ENCODE results near the gene GJB2.

The GJB2 gene

GRCh38 chr13:20192836-20193161 lies at the start of gene GJB2:
Gene GJB2, minus strand, starts transcription at chr13:20192938. Its CDS starts 3,357 bp downstream, at chr13:20189581.
- DNase-seq: peak; percentile 8

- no peak for DNase-seq
These were observed 48.9 kb upstream of the GJB2 start for GRCh38 chr13:20241593-20241992.

DNA sequence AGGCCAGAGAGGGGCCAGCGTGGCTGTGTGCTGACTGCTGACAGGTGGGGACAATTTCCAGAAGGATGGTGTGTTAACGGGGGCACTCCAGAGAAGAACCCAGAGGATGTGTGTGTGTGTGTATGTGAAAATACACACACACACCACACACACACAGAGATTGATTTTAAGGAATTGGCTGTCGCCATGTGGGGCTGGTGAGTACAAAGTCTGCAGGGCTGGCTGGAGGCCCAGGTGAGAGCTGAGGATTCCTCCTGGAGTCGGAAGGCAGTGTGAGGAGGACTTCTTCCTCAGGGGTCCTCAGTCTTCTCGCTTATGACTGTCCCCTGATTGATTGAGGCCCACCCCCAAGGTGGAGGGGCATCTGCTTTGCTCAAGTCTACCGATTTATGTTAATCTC lies 47.0 kb upstream of the GJB2 start:
- no peak for DNase-seq

DNA sequence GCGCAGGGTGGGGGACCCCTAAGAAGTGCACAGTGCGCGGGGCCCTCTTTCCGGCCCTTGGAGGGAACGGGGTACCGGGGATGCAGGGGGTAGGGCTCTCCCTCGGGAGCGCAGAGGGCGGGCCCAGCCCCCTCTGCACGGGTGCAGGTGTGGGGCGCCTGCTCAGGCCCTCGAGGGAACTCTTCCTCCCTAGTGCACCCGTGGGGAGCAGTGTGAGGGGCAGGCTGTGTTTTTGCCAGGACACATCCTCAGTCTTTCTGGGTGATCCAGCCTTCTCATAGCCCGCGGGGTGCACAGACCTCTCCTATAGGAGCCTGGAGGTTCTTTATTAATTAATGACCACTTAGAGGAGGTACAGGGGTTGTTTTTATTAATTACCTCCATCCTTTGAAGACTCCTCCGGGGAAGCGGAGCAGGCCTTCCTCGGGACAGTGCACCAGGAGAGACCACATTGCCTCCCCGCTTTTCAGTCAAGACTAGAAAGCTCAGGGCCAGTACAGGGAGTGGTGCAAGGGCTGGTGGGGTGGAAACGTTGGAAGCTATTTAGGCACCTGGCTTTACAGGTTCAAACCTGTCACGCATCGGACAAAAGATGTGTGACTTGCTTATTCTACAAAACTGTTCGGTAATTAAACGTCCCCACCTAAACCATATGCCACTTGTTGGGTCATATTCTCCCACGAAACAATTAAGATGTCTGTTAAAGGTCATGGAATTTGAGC lies 40.0 kb upstream of the GJB2 start:
- no peak for DNase-seq

DNA sequence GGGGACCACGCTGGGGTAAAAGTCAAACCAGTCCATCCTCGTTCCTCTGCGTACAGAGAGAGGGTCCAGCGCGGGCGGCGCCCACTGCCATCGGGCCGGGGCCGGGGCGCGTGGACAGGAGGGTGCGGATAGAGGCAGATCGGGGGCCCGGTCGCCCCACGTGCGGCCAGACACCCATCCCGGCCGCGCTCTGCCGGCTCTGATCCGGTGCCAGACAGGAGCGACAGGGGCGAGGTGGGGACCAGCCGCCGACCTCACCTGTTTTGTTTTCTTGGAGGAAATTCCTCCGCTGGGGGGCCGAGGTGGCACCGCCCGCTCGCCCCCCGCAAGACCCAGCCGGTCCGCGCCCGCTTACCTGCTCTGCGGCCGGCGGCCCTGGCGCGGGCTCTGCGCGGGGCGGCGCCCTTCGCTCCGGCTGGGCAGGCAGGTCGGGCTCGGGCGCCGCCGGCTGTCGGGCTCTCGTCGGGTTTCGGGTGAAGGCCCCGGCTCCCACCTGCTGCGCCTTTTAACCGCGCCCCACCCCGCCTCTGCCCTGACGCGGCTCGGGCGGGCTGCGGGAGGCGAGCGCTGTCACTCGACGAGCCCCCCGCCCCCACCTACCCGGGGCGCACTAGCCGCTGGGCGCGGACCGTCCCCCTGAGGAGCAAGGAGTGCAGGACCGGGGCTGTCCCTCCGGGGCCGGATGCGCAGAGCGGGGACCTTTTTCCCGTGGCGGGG lies 39.3 kb upstream of the GJB2 start, which contains the start of gene GJB6:
Gene GJB6 (minus strand): TSS at position 481 of the 717 bp plus-strand sequence. CDS start 8,839 bp downstream, outside the sequence.
- peak; percentile 16 for DNase-seq

- DNase-seq: no peak
These were observed 38.4 kb upstream of the GJB2 start for GRCh38 chr13:20230913-20231838.

GRCh38 chr13:20227730-20228129 lies 35.0 kb upstream of the GJB2 start:
- DNase-seq: no peak

- DNase-seq: no peak
These were observed 34.5 kb upstream of the GJB2 start for GRCh38 chr13:20227288-20227687.

GRCh38 chr13:20222553-20222952 lies 29.8 kb upstream of the GJB2 start:
- DNase-seq: no peak

DNA sequence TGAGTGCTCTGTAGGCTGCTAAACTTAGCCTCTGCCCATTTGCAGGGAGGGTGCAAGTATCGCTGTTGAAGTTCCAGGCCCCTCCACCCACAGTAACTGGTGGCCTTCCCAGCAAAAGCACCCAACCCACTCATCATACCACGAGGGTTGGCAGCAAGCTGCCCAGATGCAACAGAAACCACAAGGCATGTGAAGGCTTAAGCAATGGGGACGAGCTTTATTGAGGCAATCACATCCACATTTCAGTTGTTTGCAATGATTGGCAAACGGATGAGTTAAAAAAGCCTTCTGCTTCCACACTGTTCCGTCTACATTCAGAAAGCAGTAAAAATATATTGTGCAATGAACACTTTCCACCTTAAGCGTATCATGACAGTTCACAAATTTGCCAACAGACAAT lies 29.0 kb upstream of the GJB2 start:
- no peak for DNase-seq

GRCh38 chr13:20219577-20219976 lies 26.8 kb upstream of the GJB2 start:
- no peak for DNase-seq

DNA sequence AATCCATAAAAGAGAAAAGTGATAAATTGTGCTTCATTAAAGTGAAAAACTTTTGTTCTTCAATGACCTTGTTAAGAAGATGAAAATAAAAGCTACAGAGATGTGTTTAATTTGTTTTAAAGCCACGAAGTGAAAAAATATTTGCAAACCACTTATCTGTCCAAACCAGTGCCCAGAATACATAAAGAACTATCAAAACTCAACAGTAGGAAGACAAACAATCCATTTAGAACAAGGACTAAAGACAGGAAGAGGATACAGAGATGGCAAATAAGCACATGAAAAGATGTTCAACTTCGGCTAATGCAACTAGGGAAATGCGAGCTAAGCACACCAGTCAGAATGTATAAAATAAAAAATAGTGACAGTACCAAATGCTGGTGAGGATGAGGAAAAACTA lies 24.4 kb upstream of the GJB2 start:
- DNase-seq: peak; percentile 39

DNA sequence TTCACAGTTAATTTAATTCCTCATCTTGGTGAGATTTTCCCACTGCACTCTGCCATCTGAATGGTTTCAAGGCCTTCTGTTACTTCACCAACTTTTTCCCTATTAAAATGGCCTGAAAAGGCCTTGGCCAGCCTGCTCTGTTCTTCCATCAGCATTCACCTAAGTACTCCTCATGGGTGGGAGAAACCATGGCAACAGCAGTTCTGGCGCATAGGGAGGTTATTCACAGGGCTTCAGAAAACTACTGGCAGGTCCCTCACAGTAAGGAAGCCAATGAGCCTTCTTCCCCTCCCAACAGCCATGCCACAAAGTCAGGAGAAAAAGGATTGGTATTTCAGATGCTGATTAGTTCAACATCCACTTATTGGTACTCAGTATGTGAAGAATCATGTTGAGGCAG lies 17.2 kb upstream of the GJB2 start:
- no peak for DNase-seq

- no peak for DNase-seq
These were observed 14.0 kb upstream of the GJB2 start for GRCh38 chr13:20206698-20207235.

DNA sequence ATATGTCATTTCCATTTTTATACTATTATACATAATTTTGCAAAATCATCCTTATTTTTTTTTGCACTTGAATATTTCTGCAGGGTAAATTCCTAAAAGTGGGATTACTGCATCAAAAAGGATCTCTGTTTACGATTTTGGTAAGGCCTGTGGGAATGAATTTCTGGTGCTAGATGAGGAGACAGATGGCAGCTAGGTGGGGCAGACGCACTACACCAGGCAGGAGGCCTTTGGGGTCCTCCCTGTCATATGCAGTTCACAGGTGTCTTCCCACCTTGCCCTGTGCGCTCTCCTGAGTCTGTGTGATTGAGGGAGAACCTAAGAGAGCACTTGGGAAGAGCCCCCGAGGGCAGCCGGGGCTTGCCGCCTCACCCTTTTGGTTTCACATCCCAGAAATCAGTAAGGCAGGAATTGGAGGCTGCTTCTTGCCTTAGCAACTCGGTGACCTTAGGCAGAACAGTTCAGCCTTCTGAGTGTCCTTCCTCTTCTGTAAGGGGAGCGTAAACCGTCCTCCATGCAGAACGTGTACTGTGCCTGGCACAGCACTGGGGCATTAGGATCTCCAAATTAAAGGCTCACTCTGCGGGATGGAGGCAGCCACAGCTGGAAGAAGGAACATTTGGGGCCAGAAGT lies 13.4 kb upstream of the GJB2 start:
- no peak for DNase-seq

- no peak for DNase-seq
These were observed 6.0 kb upstream of the GJB2 start for GRCh38 chr13:20198781-20199180.

GRCh38 chr13:20197361-20197834 lies 4.7 kb upstream of the GJB2 start:
- DNase-seq: peak; percentile 43

DNA sequence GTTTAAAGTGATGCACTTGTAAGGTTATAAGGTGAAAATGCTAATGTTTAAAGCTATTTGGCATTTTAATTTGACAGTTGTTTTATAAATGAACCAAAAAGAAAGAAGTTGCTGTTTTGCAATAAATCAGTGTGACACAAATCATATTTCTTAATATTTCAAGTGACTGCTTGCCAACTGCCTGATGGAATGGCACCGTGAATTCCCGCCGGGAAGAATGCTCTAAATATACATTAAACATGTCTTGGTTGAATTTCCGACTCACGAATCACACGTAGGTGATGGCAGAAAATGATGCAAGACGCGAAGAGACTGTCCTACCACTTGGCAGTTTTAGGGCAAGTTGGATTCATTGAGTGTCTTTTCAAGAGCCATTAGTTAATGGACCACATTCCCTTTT lies 3.1 kb upstream of the GJB2 start:
- no peak for DNase-seq

- DNase-seq: no peak
These were observed 1.3 kb upstream of the GJB2 start for GRCh38 chr13:20193907-20194631.

DNA sequence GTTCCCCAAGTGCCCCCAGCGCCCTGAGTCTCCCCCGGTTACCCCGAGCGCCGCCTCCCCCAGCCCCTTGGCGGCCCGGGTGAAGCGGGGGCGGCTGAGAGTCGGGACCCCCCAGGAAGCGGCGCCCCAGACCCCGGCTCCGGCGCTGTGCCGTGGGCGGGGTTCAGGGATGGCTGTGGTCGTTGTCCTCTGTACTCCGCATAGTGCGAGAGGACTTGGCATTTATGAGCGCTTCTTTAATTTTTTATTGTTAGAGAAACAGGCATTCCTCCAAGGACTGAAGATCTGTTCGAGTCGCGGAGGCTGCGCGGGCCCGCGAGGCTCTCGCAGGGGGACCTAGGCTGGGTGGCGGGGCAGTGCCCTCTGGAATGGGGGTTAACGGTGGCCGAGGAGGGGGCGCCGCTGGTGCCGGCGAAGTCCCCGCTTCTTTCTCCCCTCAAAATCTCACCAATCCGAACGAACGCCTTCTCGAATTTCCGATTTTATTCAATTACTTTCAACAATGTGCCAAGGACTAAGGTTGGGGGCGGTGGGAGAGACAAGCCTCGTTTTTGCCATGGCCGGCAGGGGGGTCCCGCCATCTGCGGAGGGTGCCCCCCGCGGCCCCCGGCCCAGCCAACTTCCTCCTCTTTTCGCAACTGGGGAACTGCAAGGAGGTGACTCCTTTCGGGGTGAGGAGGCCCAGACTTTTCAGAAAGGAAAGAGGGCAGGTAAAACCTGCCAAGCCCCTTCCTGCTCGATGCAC lies 596 bp upstream of the GJB2 start:
- no peak for DNase-seq

Data from NCI-H345 (cell line).